Stimulated activated CD4-positive, alpha-beta T cell treated with anti-CD3 and anti-CD28 coated beads, Interleukin-12 subunit alpha, Interleukin-12 subunit beta, amount 100 ng/mL, for 24 hours (primary cell): Measurements from ENCODE around the gene SNAPC2.
"Not testable (repeated sequence)": the region's sequence is repeated elsewhere in the genome, so short reads cannot be mapped to it uniquely, and the experiment has no call there.

ENCODE experiments used
- DNase-seq, 2 experiments: peaks; one replicate each; pipeline ENCODE4 v3.0.0-alpha.2; 2020; ENCODE audit warnings: low read depth in 2 of 2

Gene SNAPC2

DNA sequence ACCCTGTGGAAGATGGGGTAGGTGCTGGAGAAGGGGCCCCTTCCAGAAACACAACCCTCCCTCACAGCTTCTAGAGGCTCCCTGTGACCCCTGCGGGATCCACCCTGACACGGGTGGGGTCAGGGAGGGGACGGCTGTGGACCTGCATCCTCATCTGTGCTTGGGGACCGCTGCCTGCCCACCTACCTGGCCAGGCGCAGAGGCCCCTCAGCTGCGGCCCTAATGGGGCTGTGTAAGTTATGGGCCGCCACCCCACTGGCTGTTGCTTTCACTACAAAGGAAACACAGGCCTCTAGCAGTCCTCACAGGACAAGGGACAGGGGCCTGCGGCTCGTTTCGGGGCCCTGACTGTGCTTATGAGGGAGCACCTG, 12.8 kb downstream of the SNAPC2 start:
- no peak for DNase-seq

DNA sequence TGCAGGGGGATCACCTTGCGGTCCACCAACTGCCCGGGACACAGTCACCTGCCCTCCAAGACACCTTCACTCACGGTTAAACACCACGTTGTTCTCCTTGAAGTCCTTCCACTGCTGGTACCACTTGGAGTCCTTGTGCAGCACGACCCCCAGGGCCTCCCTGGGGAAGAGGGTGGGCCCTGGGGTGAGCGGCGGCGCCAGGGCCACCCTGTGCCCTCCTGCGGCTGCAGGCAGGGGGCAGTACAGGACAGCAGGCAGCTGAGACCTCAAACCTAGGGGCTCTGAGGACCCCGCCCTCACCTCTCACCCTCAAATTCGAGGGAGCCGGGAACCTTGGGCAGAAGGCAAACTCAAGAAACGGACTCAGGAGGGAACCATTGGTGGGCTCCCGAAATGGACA, 13.3 kb downstream of the SNAPC2 start:
- DNase-seq = no peak

DNA sequence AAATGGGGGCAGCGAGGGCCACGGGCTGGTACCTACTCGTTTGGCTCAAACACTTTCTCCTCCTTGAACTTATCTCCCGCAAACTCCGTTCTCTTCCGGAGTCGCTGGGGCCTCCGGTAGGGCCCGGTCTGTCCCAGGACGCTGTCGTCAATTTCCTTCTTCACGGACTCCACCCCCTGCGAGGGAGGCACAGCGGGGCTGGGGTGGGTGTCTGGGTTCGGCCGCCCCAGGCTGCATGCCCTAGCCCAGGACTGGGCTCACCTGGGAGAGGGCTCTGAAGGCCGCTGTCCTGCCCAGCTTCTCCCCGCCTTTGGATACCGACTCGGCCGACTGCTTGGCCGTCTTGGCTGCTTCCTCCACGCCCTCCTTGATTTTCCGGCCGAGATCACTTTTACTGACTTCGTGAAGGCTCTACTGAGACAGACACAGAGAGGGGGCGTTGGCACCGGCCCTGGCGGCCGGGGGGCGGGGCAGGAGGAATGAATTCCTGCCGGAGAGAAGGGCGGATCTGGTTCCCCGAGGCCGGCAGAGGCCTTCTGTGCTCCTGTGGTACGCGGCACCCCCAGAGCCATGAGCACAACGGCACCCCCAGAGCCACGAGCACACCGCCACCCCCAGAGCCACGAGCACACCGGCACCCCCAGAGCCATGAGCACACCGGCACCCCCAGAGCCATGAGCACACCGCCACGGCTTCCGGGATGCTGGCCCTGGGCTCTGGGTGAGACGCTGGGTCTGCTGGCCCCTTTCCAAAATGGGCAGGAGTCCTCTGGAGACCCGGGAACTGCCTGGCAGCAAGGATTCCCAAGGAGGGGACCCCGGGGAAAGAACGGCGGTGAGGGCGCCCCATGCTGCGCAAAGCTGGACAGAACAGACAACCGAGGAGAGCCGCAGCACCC, 13.9 kb downstream of the SNAPC2 start:
- DNase-seq = no peak

DNA sequence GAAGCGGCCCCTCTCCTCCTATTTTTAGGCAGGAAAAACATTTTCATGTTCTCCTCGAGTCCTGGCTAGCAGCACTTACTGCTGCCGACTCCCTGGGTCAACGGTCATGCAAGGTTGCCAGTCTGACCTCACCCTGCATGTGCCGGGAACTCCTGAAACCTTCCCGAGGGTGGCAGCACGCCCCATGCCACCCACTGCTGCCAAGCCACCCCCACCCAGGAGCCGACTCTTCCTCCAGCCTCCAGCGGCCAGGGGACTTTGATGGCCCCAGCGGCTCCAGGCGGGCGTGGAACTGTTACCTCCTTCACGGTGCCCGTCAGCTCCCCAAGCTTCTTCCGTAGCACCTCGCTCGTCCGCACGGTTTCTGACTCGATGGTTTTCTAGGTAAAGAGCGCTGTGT, 14.6 kb downstream of the SNAPC2 start:
- DNase-seq = no peak

DNA sequence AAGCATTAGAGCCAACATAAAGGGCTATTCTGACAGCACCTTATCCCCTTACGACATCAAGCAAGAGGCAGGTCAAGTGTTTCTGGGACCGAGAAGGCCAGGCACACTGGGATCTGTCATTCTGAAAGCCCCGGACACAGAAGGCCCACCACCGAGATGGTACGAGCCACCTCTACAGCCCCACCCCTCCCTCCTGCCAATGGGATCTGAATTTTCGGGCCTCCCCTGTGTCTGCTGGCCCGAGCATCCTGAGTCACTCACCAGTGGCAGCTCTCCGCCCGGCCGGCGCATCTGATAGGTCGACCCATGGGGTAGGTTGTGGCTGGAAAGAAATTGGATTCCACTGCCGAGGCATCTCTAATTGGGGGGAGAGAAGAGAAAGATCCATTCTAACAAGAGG, 20.7 kb downstream of the SNAPC2 start:
- no peak for DNase-seq

DNA sequence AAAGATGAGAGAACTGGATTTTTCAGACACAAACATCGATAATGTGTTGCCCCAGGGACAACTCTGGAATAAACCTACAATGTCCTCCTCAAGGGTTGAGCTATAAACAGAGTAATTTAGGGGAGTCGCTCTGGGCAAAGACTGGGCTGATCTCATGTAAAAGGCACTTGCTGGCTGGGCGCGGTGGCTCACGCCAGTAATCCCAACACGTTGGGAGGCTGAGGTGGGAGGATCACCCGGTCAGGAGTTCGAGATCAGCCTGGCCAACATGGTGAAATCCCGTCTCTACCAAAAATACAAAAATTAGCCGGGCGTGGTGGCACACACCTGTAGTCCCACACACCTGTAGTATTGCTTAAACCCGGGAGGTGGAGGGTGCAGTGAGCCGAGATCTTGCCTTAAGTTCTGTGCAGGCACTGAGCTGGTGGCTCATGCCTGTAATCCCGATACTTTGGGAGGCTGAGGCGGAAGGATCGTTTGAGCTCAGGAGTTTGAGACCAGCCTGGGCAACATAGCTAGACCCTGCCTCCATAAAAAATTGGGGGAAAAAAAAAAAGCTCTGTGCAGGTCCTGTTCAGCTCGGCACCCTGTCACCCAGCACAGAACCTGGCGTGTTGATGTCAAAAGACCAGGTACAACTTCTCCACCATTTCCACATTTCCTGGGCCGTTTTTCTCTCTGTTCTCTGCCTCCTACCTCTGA, 21.9 kb downstream of the SNAPC2 start:
- no peak for DNase-seq

DNA sequence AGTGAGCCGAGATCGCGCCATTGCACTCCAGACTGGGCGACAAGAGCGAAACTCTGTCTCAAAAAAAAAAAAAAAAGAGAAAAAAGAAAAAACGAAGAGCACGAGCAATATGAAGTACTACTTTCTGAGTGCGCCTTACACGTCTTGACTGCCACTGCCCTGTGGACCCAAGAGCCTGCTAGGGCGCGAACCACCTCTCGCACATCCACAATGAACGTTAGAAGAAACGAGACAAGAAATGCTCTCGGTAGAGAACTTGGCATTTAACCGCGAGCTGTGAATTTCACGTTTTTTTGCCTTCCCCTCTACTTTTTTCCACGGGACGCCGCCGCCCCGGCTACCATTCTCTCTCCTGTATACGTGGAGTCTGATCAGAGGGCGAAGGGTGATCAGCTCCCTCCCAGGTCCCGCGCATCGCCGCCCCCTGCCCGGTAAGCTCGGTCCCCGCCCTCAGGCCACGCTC, 22.9 kb downstream of the SNAPC2 start:
- DNase-seq = no peak

DNA sequence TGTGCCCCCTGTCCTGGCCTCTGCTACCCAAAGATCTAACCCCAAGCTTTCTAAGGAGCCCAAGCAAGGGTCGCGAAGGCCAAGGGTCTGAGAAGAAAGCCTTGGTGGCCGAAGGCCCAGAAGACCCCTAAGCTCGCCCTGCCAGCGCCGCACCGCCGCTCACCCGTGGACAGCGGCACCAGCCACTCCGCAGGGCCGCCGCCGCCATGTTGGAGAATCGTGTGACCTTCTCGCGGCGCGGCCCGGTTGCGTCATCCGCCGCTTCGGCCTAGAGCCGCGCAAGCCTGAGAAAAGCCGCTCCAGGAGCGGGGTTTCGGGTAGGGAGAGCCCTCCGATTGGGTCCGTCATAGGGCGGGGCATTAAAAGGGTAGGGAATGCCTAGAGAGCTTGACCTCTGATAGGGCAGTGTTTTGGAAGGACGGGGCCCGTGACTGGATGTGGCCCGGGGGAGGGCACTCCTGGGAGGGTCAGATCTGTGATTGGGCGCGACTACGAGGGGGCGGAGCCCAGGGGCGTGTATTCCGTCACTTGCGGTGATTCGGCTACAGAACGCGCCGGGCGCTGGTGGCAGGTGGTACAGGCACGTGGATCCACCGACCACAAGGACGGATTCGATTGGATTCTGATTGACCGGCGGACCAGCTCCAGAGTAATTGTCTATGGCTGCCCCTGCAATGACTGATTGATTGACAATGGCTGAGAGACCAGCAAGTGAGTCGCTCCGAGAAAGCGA, 23.5 kb downstream of the SNAPC2 start, which contains the start of gene TIMM44:
Gene TIMM44, minus strand, starts transcription at position 223 of the 733 bp plus-strand sequence. Its CDS starts 15 bp downstream, at position 208.
- peak; percentile 97 to 98 for DNase-seq

DNA sequence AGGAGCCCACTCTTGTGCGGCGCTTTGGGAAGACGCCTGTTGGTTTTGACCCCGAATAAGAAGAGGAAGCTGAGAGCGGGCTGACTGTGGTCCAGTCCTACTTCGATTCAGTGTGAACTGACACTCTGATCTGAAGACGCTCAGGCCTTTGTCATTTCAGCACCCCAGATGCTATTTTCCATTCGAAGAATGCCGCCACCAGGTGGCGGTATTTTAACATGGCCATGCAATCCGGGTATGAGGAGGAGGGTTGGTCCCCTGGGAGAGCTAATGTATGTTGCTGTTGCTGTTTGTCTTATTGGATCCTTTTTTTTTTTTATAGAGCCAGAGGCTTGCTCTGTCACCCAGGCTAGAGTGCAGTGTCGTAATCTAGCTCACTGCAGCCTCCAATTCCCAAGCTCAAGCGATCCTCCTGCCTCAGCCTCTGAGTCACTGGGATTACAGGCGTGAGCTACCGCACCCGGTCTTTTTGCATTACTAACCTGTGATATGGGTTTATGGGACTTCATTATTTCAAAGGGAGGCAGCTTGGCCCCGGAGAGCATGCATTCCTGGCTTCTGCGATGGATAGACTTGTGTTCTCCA, 24.1 kb downstream of the SNAPC2 start:
- DNase-seq = peak; percentile 69 to 86

DNA sequence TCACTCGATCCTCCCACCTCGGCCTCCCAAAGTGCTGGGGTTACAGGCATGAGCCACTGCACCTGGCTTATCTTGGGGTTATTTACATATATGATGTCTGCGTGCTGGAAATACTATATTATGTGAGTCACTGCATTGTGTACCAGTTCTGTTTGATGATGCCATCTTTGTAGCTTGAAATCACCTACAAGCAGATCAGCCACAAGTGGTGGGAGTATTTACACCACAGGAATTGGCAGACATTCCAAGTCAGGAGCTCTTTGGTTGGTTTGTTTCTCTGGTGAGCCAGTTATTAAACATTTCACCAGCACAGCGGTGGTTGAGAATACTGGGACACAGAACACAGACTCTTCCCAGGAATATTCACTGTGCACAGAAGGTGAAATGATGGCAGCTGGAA, 27.8 kb downstream of the SNAPC2 start:
- no peak for DNase-seq

DNA sequence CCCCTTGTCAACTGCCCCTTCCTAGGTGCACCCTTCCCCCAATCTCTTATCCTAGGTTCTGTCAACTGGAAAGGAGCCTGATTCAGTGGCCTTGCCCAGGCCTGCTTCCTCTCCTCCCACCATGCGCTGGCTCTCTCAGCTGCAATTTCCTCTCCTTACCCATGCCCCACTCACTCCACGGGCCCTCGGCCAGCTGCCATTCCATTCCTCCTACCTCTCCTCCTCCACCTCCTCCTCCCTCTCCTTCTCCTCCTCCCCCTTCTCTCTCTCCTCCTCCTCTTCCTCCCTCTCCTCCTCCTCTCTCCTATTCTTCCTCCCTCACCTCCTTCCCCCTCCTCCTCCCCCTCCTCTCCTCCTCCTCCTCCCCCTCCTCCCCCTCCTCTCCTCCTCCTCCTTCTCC, 32.9 kb downstream of the SNAPC2 start:
- DNase-seq = no peak

DNA sequence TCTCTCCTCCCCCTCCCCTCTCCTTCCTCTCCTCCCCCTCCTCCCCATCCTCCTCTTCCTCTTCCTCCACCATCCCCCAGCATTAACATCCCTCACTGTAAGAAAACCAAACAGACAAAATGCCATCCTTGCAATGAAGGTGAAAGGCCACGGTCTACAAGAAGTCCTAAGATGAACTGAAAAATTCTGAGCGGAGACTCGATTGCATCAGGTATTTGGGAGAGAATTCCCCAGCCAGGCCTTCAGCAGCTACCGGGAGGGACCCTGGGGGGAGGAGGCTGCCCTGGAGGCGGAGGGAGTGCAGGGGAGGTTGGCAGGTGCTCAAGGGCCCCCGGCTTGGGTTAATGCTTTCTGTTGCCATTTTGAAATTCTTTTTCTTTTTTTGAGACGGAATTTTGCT, 33.4 kb downstream of the SNAPC2 start:
- no peak for DNase-seq

DNA sequence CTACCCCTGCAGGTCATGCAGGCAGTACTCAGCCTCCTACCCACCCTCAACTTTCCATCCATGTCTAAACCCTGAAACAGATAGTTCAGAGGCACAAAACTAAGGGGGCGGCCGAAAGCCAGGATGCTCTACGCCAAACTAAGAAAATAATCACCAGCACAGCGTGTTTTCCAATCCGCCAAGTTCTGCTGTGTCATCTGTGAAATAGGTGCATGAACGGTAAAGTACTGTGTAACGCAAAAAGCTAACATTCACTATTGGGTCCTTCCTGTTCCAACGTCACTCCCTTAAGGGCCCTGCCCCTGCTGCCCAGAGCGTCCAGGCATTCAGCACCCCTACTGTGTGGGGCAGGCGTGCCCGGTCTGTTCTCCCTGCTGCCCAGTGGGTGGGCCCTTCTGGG, 35.6 kb downstream of the SNAPC2 start:
- no peak for DNase-seq

DNA sequence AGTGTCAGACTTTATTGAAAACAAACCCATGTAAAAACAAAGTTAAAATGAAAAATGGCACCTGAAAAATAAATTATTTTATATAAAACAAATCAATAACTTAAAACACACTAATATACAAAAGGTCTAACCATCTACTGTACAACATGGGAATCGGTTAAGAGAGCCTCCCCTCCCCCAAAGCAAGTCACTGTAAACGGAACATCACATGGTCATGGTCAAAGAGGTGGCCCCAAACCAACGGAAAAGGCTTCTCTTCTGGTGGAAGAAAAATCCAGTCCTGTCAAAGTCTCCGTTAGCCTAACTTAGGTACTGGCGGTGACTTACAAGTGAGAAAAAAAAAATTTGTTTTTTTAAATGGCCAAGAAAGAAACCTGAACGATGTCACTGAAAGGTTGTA, 39.1 kb downstream of the SNAPC2 start:
- no peak for DNase-seq

DNA sequence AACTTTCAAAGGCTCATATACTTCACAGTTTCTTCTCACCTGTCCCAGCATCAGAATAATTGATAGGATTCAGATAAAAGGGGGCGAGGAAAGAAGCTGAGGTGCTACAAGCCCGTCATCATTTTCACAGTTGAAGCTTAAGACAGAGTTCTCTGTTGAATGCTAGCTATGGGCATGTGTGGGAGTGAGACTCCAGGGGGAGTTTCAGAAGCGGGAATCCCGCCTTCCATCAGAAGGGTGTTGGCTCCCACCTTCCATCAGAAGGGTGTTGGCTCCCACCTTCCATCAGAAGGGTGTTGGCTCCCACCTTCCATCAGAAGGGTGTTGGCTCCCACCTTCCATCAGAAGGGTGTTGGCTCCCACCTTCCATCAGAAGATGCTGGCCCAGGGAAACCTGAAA, 40.9 kb downstream of the SNAPC2 start:
- not testable (repeated sequence) for DNase-seq

DNA sequence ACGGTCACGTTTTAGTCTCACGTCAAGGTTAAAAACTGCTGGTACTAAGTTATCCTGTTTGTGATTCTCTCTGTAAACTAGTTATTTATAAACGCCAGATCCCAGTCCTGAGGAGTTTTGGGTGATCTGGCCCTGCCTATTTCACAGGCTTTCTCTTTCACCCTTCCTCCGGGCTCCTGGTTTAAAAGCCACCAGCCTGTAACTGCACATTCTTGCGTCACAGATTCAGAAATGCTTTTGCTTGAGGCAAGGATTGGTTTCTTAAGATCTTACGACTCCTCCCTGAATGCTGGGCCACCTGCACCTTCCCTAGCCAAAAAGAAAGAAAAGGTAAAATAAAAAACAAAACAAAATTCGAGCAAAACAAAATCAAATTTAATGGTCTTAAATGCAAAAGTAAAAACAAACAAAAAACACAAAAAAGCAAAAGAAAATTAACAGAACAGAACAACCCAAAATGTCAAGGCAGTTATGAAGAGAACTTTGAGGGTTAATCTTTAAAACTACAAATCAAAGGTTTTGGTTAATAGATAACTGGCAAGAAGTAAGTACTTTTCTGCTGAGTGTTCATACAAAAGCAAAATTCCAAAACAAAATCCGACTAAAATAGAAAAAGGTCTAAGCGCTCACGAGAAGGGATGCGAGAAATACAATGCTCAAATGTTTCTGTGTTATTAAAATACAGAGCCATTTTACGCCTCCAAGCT, 41.9 kb downstream of the SNAPC2 start:
- no peak for DNase-seq

DNA sequence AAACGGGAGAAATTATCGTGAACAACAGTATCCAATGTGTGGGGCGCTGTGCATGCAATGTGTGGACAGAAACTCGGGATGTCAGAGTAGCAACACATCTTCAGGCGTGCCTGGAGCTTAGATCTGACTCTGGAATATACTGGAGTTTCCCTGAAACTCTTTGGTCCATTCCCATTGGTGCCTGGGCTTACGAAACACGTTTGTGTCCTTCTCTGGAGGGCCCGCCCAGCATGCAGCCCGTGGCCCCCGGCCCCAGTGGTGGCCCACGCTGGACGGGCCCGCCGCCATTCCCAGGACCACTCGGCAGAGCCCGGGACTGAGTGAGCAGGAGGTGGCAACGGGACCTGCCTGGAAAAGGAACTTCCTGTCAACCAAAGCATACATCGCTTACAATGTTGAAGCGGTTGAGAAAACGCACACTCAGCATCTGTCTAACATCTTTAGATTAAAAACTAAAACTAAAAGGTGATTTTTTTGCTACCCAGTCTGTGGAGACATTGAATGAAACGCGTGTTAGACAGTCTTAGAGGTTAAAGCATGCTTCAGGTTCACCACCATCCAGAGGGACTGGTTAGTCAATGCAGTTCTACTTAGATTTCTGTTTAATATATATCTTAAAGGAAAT, 42.6 kb downstream of the SNAPC2 start:
- no peak for DNase-seq

DNA sequence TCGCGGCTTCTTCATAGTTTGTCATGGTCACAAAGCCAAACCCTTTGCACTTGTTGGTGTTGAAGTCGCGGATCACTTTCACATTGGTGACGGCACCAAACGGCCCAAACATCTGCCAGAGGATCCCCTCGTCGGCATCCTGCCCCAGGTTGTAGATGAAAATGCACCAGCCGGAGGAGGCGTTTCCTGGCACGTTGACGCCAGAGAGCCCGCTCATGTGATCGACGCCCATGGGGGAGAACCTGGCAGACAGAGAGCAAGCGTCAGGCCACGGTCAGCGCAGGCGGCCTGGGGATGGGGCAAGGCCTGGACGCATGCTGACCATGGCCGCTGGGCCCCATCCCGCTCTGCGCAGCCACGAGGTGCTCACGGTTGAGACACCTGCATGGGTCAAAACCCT, 43.4 kb downstream of the SNAPC2 start:
- no peak for DNase-seq

DNA sequence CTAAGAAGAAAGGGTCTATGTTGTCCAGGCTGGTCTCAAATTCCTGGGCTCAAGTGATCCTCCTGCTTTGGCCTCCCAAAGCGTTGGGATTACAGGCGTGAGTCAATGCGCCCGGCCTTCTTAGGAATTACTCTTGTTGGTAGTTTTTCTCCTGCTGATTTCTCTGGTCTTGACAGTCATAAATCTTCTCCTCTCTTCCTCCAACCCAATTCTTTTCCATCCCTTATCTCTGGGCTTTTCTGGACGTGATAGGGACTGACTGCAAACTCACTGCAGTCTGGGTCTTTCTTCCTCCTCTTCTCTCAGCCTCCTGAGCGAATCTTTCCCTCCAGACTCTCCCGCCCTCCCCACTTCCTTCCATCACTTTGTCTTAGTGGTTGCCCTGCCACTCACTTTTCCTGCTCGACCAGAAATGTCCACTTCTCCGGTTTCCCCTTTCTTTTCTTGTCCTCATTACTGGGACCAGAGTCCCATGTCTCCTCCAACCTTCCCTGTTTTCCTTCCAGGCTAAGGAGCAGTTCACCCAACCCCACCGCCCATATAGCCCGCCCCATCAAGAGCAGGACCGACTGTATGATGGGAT, 45.2 kb downstream of the SNAPC2 start:
- no peak for DNase-seq

DNA sequence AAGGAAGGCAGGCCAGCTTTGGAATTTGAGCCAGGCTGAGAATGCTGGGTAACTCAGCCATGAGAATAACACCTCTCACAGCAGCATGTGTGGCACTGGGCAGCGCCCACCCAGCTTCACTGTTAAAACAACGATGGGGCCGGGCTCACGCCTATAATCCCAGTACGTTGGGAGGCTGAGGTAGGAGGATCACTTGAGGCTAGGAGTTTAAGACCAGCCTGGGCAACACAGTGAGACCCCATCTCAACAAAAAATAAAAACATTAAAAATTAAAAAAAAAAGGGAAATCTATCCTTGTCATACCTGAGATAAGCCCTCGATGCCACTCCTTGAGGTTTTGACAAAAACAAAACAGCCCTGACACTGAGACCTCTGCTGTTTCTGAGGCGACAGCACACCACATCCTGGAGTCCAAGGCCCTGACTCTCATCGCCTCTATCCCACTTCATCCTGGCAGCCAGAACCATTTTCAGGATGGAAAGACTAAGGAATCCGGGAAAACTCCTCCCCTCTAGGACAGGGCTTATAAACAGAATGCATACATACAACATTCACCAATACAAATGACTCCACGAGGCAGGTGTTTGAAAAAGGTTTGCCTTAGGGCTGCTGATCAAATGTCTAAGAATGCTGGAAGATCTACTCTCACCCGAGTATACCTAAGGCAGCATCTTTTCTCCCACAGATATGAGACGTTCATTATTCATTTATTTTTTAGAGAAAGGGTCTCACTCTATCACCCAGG, 46.0 kb downstream of the SNAPC2 start:
- no peak for DNase-seq
